Esophagus muscularis mucosa (tissue), 3 donors: ENCODE measurements around the gene SLC24A3.

Experiments used
- CTCF ChIP-seq, 3 experiments: fragments of 200-600 bp in 2 of 3; fragments of 450-650 bp in 1 of 3; sonication (generic) in 2 of 3; IDR thresholded peaks; one replicate each; pipeline ENCODE4 v1.5.1; 2017 to 2019; ENCODE audit warnings: antibody characterized with exemption in 3 of 3, mild to moderate bottlenecking in 2 of 3, moderate library complexity in 1 of 3
- POLR2A ChIP-seq: fragments of 450-650 bp; IDR thresholded peaks from one replicate; pipeline ENCODE4 v1.6.1; 2017; ENCODE audit warnings: antibody characterized with exemption, moderate library complexity, mild to moderate bottlenecking, low read depth
- POLR2AphosphoS5 ChIP-seq, 2 donors: sonication (generic); formaldehyde crosslinking; IDR thresholded peaks; one replicate each; pipeline ENCODE4 v1.6.1; 2017; ENCODE audit warnings: antibody characterized with exemption in 2 of 2

DNA sequence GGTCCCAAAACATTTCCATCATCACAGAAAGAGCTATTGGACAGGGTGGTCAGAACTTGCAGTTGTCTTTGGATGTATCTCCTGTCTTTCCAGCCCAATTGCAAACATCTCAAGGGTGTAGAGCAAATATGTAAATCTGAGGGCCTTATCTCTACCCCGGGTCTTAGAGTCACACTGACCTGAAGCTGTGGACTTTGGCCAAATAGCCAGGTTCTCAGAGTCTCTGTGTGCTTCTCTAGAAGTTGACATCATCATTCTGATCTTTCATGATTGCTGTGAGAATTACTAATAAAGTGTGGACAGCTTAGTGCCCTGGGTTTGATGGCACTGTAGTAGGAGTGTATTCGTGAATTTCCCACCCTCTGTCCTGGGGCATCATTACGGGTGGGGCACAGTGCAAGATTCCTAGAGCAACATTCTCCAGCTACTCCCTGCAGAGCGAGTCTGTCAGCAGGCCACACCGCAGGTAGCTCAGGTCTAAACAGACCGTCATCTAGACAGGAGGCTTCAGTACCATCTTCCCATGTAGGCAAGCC, 71.1 kb downstream of the SLC24A3 start:
- TF ChIP-seq POLR2A (no peak), CTCF (IDR thresholded peaks at IDR 0.05) (no peak), POLR2AphosphoS5 (IDR thresholded peaks at IDR 0.05) (no peak)
